ENCODE measurements around the gene FCHSD2. TPM values are rescaled to one million over a fixed set of nuclear protein-coding genes. Genes with fewer than 3 reads are reported as not detected.

The FCHSD2 gene
- polyA plus RNA-seq, 3 donors, result 14.5 to 43.5 (median 16.6) TPM

- Mint-ChIP-seq H3K27me3 (ENCODE audit: low read depth in 3 of 3) (peaks cover 0 to 5% (median 3%) of the 10 kb centered on the region in 3 donors), H3K9me3 (peaks cover 0 to 2% (median 0%) of the 10 kb centered on the region in 7 donors), H3K4me3 (no peak overlapping the region), H3K36me3 (peaks cover 42 to 63% of the 10 kb centered on the region in 2 donors), H3K4me1 (peaks cover 52% of the 10 kb centered on the region), H3K27ac (peak overlapping the region in 5 of 7 donors; percentile 28 to 83 (median 73))
- H3K27ac ChIP-seq (ENCODE audit: low read depth in 1 of 2, low read length in 2 of 2), result peak overlapping the region in 1 of 2 donors; percentile 55
- H4K20me1 ChIP-seq (ENCODE audit: insufficient read depth, low read length), result peaks cover 78% of the 10 kb centered on the region
- intact Hi-C loops (cut with micrococcal nuclease), result no loop called here
- no peaks in the 10 kb centered on the region for H3K9me3 ChIP-seq (replicated peaks in 1 of 2; ENCODE audit: control insufficient read depth in 1 of 2, insufficient read depth in 1 of 2, low read length in 2 of 2)
- H3K79me2 ChIP-seq (ENCODE audit: insufficient read depth, low read length), result peaks cover 92% of the 10 kb centered on the region
- DNase-seq, result no peak
- peaks cover 56 to 58% of the 10 kb centered on the region in 2 donors for H3K36me3 ChIP-seq (replicated peaks in 1 of 2; ENCODE audit: control insufficient read depth in 1 of 2, insufficient read depth in 2 of 2, low read length in 2 of 2)
- TF ChIP-seq CTCF (IDR thresholded peaks at IDR 0.05), result no peak
- no peaks in the 10 kb centered on the region for H3K27me3 ChIP-seq (ENCODE audit: control insufficient read depth in 2 of 2, insufficient read depth in 2 of 2, low read length in 2 of 2)
- WGBS (ENCODE audit: insufficient coverage), result 95% methylated on average over 4 of the region's 4 CpGs
- H2AFZ ChIP-seq (ENCODE audit: insufficient read depth, low read depth, low read length, poor library complexity, severe bottlenecking), result no peak overlapping the region
- no peak overlapping the region for H3K4me2 ChIP-seq (replicated peaks; ENCODE audit: extremely low read depth, low read length, poor library complexity, severe bottlenecking)
- H3K4me1 ChIP-seq (ENCODE audit: control insufficient read depth in 1 of 2, insufficient read depth in 2 of 2, low read length in 2 of 2), result peaks cover 27 to 63% of the 10 kb centered on the region in 2 donors
- no peak overlapping the region for H3K9ac ChIP-seq (ENCODE audit: insufficient read depth, low read length, poor library complexity, severe bottlenecking)
- no peak overlapping the region for H3K4me3 ChIP-seq (replicated peaks in 1 of 3; ENCODE audit: low read depth in 2 of 3, low read length in 3 of 3)
Measured at GRCh38 chr11:72817966-72818365, 324.2 kb downstream of the FCHSD2 start.

- H3K27ac Mint-ChIP-seq, result peak overlapping the region; percentile 98 to 99 (median 99)
- Histone ChIP-seq H3K27ac (ENCODE audit: low read depth in 1 of 2, low read length in 2 of 2) (peak overlapping the region; percentile 98), H3K9me3 (replicated peaks in 1 of 2; ENCODE audit: control insufficient read depth in 1 of 2, insufficient read depth in 1 of 2, low read length in 2 of 2) (no peaks in the 10 kb centered on the region), H3K4me3 (replicated peaks in 1 of 3; ENCODE audit: low read depth in 2 of 3, low read length in 3 of 3) (peak overlapping the region; percentile 73 to 100 (median 99)), H4K20me1 (ENCODE audit: insufficient read depth, low read length) (peaks cover 69% of the 10 kb centered on the region), H3K79me2 (ENCODE audit: insufficient read depth, low read length) (peaks cover 98% of the 10 kb centered on the region), H3K36me3 (replicated peaks in 1 of 2; ENCODE audit: control insufficient read depth in 1 of 2, insufficient read depth in 2 of 2, low read length in 2 of 2) (peaks cover 46 to 47% of the 10 kb centered on the region in 2 donors), H3K9ac (ENCODE audit: insufficient read depth, low read length, poor library complexity, severe bottlenecking) (peak overlapping the region; percentile 94), H3K27me3 (ENCODE audit: control insufficient read depth in 2 of 2, insufficient read depth in 2 of 2, low read length in 2 of 2) (no peaks in the 10 kb centered on the region), H2AFZ (ENCODE audit: insufficient read depth, low read depth, low read length, poor library complexity, severe bottlenecking) (no peak overlapping the region), H3K4me2 (replicated peaks; ENCODE audit: extremely low read depth, low read length, poor library complexity, severe bottlenecking) (peak overlapping the region; percentile 100), H3K4me1 (ENCODE audit: control insufficient read depth in 1 of 2, insufficient read depth in 2 of 2, low read length in 2 of 2) (peaks cover 28 to 65% of the 10 kb centered on the region in 2 donors)
- H3K36me3 Mint-ChIP-seq, result peaks cover 44 to 62% of the 10 kb centered on the region in 2 donors
- H3K4me3 Mint-ChIP-seq, result peak overlapping the region; percentile 96 to 97
- H3K4me1 Mint-ChIP-seq, result peaks cover 61% of the 10 kb centered on the region
- peaks cover 0 to 5% (median 3%) of the 10 kb centered on the region in 3 donors for H3K27me3 Mint-ChIP-seq (ENCODE audit: low read depth in 3 of 3)
- no peak for TF ChIP-seq CTCF (IDR thresholded peaks at IDR 0.05)
- DNase-seq, result no peak
- intact Hi-C loops (cut with micrococcal nuclease), result no loop called here
- WGBS (ENCODE audit: insufficient coverage), result 4% methylated on average over 4 of the region's 7 CpGs
- peaks cover 0 to 2% (median 0%) of the 10 kb centered on the region in 7 donors for H3K9me3 Mint-ChIP-seq
Measured at GRCh38 chr11:72816404-72816990, 325.6 kb downstream of the FCHSD2 start.

Measured in CD14-positive monocyte (primary cell).